HepG2 (cell line): ENCODE measurements around the gene NDE1.

Experiments used
- ARHGAP35 ChIP-seq: sonication (generic); formaldehyde crosslinking; IDR thresholded peaks from 2 replicates; pipeline ENCODE4 v1.9.0; 2022; ENCODE audit warnings: mild to moderate bottlenecking, inconsistent platforms, moderate library complexity, missing genetic modification reagents, borderline replicate concordance
- DDIT3 ChIP-seq: sonication (generic); formaldehyde crosslinking; IDR thresholded peaks from 2 replicates; pipeline ENCODE4 v1.4.0; 2020; ENCODE audit warnings: mild to moderate bottlenecking, missing genetic modification reagents
- ETV5 ChIP-seq: IDR thresholded peaks from 2 replicates; pipeline ENCODE4 v1.6.1; 2018; ENCODE audit warnings: missing biosample characterization, missing genetic modification reagents, inconsistent platforms, borderline replicate concordance
- EZH2 ChIP-seq: conservative IDR thresholded peaks from 2 replicates; pipeline ENCODE4 v1.6.1; 2012; ENCODE audit warnings: mild to moderate bottlenecking, low read depth, low read length, moderate library complexity
- FOSL1 ChIP-seq: sonication (generic); formaldehyde crosslinking; IDR thresholded peaks from 2 replicates; pipeline ENCODE4 v1.9.0; 2021; ENCODE audit warnings: missing genetic modification reagents, borderline replicate concordance

- TF ChIP-seq EZH2 (no peak), DDIT3 (CRISPR knock-in tag) (no peak), ARHGAP35 (CRISPR knock-in tag) (no peak), ETV5 (CRISPR knock-in tag) (no peak), FOSL1 (CRISPR knock-in tag) (no peak)
Observed at GRCh38 chr16:15705064-15705565, 55.1 kb downstream of the NDE1 start.
